Osteoblast (primary cell): ENCODE results near the gene CAMTA1. TPM values are rescaled to one million over a fixed set of nuclear protein-coding genes. Genes with fewer than 3 reads are reported as not detected.
A peak's percentile ranks its signal among the peaks of the same experiment; 100 is the strongest.

Experiments used
- DNase-seq: peaks from one replicate; pipeline ENCODE4 v3.0.0; 2011; ENCODE audit warnings: low spot score, mixed read lengths; ENCODE audit not compliant: insufficient read length; ENCODE audit errors: missing footprints
- H2AFZ ChIP-seq: 2 replicates; pipeline ENCODE4 v1.6.0; 2011; ENCODE audit warnings: mild to moderate bottlenecking, low read length
- H3K27ac ChIP-seq: 2 replicates; pipeline ENCODE4 v1.5.1; 2011; ENCODE audit warnings: mild to moderate bottlenecking, low read depth, low read length, moderate library complexity
- H3K27me3 ChIP-seq: 2 replicates; pipeline ENCODE4 v1.6.0; 2012; ENCODE audit warnings: mild to moderate bottlenecking, control low read depth, inconsistent platforms, low read length, moderate library complexity; ENCODE audit not compliant: insufficient read depth
- H3K36me3 ChIP-seq: 2 replicates; pipeline ENCODE4 v1.5.1; 2011; ENCODE audit warnings: mild to moderate bottlenecking, low read length, control low read depth, moderate library complexity; ENCODE audit not compliant: insufficient read depth
- H3K4me1 ChIP-seq: 2 replicates; pipeline ENCODE4 v1.5.1; 2011; ENCODE audit warnings: mild to moderate bottlenecking, low read length, control low read depth, moderate library complexity; ENCODE audit not compliant: insufficient read depth
- H3K4me2 ChIP-seq: 2 replicates; pipeline ENCODE4 v1.6.0; 2011; ENCODE audit warnings: mild to moderate bottlenecking, low read length; ENCODE audit not compliant: insufficient read depth
- H3K4me3 ChIP-seq: fragments of 200-600 bp; sonication (generic); 3 replicates; pipeline ENCODE4 v1.5.1; 2012; ENCODE audit warnings: mild to moderate bottlenecking, low read length, inconsistent platforms; ENCODE audit not compliant: insufficient read depth
- H3K79me2 ChIP-seq: 2 replicates; pipeline ENCODE4 v1.6.0; 2012; ENCODE audit warnings: mild to moderate bottlenecking, low read length, control low read depth, inconsistent platforms; ENCODE audit not compliant: insufficient read depth
- H3K9me3 ChIP-seq: 2 replicates; pipeline ENCODE4 v1.5.1; 2011; ENCODE audit warnings: low read depth, low read length, control low read depth
- H4K20me1 ChIP-seq: 2 replicates; pipeline ENCODE4 v1.6.0; 2012; ENCODE audit warnings: mild to moderate bottlenecking, low read length, control low read depth; ENCODE audit not compliant: insufficient read depth
- total RNA-seq: library from RNA; depleted of rRNA; stranded (reverse); fragments of >200 nt; gene quantifications from 2 replicates; pipeline ENCODE4 v1.2.3, GENCODE V29; 2012
- TF ChIP-seq, protein P1 (sequence below): IDR thresholded peaks from 2 replicates; pipeline ENCODE4 v1.5.1; 2011; ENCODE audit warnings: mild to moderate bottlenecking, low read depth, low read length, moderate library complexity; ENCODE audit errors: extremely low read depth

Gene CAMTA1
- total RNA-seq, 1 donor = 47.4 TPM

DNA sequence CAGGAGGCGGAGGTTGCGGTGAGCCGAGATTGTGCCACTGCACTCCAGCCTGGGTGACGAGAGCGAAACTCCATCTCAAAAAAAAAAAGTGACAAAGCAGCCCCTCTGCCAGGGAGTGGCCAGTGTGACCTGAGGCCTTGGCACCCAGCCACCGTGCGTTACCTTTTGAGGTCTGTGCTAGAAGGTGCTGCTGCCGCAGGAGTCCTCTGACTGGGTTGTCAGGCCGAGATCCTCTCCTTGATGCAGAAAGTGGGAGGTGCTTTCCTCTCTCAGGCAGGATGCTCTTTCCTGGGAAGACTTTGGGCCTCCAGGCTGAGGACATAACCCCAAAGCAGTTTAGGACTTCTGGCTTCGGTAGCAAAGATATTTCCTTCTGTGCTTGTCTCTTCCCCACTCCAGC lies 705.3 kb downstream of the CAMTA1 start:
- H3K4me3 ChIP-seq = no peak overlapping the region
- TF ChIP-seq, protein P1, sequence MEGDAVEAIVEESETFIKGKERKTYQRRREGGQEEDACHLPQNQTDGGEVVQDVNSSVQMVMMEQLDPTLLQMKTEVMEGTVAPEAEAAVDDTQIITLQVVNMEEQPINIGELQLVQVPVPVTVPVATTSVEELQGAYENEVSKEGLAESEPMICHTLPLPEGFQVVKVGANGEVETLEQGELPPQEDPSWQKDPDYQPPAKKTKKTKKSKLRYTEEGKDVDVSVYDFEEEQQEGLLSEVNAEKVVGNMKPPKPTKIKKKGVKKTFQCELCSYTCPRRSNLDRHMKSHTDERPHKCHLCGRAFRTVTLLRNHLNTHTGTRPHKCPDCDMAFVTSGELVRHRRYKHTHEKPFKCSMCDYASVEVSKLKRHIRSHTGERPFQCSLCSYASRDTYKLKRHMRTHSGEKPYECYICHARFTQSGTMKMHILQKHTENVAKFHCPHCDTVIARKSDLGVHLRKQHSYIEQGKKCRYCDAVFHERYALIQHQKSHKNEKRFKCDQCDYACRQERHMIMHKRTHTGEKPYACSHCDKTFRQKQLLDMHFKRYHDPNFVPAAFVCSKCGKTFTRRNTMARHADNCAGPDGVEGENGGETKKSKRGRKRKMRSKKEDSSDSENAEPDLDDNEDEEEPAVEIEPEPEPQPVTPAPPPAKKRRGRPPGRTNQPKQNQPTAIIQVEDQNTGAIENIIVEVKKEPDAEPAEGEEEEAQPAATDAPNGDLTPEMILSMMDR = no peak
- H4K20me1 ChIP-seq = no peaks in the 10 kb centered on the region

GRCh38 chr1:7491109-7491817 lies 706.0 kb downstream of the CAMTA1 start:
- H3K4me2 ChIP-seq = peak overlapping the region; percentile 46
- H3K27me3 ChIP-seq = no peaks in the 10 kb centered on the region
- DNase-seq = peak; percentile 94
- no peaks in the 10 kb centered on the region for H3K79me2 ChIP-seq
- no peak overlapping the region for H3K4me3 ChIP-seq
- H4K20me1 ChIP-seq = no peaks in the 10 kb centered on the region
- no peaks in the 10 kb centered on the region for H3K36me3 ChIP-seq
- H2AFZ ChIP-seq = peak overlapping the region; percentile 53
- no peaks in the 10 kb centered on the region for H3K9me3 ChIP-seq
- peaks cover 9% of the 10 kb centered on the region for H3K4me1 ChIP-seq
- TF ChIP-seq, protein P1 = no peak
- peak overlapping the region; percentile 33 for H3K27ac ChIP-seq

More for the DNA sequence above, 705.3 kb downstream of the CAMTA1 start:
- Histone ChIP-seq H3K4me1 (peaks cover 9% of the 10 kb centered on the region), H3K27ac (no peak overlapping the region), H3K36me3 (no peaks in the 10 kb centered on the region), H3K27me3 (no peaks in the 10 kb centered on the region), H3K4me2 (no peak overlapping the region), H2AFZ (no peak overlapping the region), H3K79me2 (no peaks in the 10 kb centered on the region), H3K9me3 (no peaks in the 10 kb centered on the region)
- DNase-seq = peak; percentile 38

DNA sequence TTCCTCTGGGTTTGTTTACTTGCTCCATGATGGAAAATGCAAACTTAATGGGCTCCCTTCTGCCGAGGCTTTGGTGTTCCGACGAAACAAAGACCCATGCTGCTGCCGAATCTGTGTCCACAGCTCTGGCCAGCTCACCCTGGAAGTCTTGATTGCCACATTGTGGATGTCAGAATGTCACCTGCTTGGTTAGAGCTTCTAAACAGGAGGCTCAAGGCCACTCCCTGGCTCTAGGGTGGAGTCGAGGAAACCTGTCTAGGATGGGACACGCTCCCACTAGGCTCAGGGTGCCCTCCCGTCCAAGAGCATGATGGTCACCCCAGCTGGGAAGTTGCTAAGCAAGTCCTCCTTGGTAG lies 706.5 kb downstream of the CAMTA1 start:
- H2AFZ ChIP-seq = peak overlapping the region; percentile 53

More for the DNA sequence above, 706.5 kb downstream of the CAMTA1 start:
- no peak overlapping the region for H3K4me3 ChIP-seq
- H3K27ac ChIP-seq = no peak overlapping the region
- H3K4me2 ChIP-seq = peak overlapping the region; percentile 46
- H3K27me3 ChIP-seq = no peaks in the 10 kb centered on the region
- H3K4me1 ChIP-seq = peaks cover 9% of the 10 kb centered on the region
- no peaks in the 10 kb centered on the region for H3K79me2 ChIP-seq
- no peaks in the 10 kb centered on the region for H3K9me3 ChIP-seq
- no peaks in the 10 kb centered on the region for H3K36me3 ChIP-seq
- no peak for DNase-seq
- H4K20me1 ChIP-seq = no peaks in the 10 kb centered on the region
- TF ChIP-seq, protein P1 = no peak
